Measurements from ENCODE around the gene ICE1.
"Not testable (repeated sequence)": the region's sequence is repeated elsewhere in the genome, so short reads cannot be mapped to it uniquely, and the experiment has no call there.

The ICE1 gene

GRCh38 chr5:5492087-5492933 lies 69.8 kb downstream of the ICE1 start:
- DNase-seq: peak; percentile 33 to 70

DNA sequence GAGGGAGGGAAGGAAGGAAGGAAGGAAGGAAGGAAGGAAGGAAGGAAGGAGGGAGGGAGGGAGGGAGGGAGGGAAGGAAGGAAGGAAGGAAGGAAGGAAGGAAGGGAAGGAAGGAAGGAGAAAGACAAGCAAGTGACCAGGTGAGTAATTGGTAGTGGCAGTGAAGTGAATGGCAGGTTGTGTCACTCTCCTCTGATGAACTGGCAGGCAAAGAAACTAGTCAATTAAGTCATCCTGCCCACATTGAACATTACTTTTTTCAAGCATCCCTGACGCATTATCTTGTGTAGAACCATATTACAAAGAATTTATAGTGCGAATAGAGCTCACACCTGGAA lies 70.4 kb downstream of the ICE1 start:
- DNase-seq: not testable (repeated sequence)

- DNase-seq: peak; percentile 88 to 90
Observed at GRCh38 chr5:5494489-5495402, 72.3 kb downstream of the ICE1 start.

DNA sequence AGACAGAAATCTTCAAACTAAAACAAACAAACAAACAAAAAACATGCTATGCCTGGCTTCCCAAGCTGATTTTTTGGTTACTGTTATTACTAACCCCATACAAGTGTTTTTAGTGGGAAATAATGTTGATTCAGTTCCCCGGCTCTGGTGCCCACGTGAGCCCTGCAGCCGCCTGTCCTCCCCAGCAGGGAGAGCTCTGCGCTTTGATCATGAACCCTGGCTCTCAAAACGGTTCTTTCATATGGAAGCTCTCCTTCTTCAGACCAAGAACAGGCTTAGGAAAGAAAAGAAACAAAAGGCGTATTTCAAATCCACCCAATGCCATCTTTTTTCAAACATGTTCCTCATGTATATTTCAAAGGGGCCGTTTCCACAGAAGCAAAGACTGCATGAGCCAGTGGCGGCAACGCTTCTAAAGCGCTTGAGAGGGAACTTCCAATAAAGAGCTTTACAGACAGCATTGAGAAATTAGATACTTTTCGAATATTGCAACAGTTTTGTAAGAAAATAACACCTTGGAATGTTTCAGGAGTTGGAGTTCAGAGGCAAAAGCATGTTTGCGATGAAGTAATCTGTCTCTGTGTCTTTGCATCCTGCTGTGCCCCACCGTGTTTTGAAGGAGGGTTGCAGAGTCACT lies 74.8 kb downstream of the ICE1 start:
- DNase-seq: peak; percentile 22 to 23

GRCh38 chr5:5499442-5499841 lies 77.0 kb downstream of the ICE1 start:
- DNase-seq: no peak

GRCh38 chr5:5504325-5504724 lies 81.8 kb downstream of the ICE1 start:
- no peak for DNase-seq

GRCh38 chr5:5505815-5506214 lies 83.3 kb downstream of the ICE1 start:
- DNase-seq: no peak

GRCh38 chr5:5508391-5508790 lies 85.9 kb downstream of the ICE1 start:
- no peak for DNase-seq

- no peak for DNase-seq
Observed at GRCh38 chr5:5511904-5512416, 89.5 kb downstream of the ICE1 start.

DNA sequence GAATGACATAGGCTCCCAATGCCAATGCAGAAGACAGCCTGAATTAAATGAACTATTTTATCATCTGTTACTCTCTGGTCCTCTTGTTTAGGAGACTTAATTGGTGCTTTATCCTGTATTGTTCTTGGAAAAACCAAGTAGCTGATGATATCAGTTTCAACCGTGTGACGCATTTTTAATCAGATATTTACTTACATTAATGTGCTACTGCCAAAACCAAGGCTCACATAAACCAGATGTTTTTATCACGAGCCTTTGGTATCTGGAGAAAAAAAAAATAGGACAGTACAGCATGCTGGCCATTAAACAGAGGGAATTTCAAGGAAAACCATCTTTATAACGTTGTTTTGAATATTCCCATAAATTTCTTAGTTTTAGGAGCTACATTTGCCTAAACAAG lies 90.1 kb downstream of the ICE1 start:
- no peak for DNase-seq

DNA sequence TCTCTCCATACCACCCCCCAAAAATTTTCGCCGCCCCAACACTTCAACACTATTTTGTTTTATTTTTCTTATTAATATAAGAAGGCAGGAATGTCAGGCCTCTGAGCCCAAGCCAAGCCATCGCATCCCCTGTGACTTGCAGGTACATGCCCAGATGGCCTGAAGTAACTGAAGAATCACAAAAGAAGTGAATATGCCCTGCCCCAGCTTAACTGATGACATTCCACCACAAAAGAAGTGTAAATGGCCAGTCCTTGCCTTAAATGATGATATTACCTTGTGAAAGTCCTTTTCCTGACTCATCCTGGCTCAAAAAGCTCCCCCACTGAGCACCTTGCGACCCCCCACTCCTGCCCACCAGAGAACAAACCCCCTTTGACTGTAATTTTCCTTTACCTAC lies 98.1 kb downstream of the ICE1 start:
- not testable (repeated sequence) for DNase-seq

- DNase-seq: no peak
Observed at GRCh38 chr5:5521029-5521428, 98.6 kb downstream of the ICE1 start.

DNA sequence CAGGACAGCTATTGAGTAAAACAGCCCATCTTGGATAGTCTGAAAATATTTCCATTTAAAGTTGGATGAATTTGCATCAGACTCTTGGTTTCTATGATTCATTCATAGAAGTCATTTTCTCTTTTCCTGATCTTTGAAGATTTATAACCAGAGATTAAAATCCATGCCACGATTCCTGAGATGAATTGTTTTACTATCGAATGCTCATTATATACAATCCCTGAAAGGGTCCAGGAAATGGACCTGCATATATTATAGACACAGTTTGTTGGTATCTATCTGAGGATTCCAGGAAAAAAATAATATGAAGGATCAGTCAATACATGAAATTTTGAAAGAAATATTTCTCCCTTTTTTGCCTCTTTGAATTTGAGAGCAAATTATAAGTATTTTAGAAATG lies 99.0 kb downstream of the ICE1 start:
- DNase-seq: no peak

- no peak for DNase-seq
Observed at GRCh38 chr5:5522336-5522735, 99.9 kb downstream of the ICE1 start.

DNA sequence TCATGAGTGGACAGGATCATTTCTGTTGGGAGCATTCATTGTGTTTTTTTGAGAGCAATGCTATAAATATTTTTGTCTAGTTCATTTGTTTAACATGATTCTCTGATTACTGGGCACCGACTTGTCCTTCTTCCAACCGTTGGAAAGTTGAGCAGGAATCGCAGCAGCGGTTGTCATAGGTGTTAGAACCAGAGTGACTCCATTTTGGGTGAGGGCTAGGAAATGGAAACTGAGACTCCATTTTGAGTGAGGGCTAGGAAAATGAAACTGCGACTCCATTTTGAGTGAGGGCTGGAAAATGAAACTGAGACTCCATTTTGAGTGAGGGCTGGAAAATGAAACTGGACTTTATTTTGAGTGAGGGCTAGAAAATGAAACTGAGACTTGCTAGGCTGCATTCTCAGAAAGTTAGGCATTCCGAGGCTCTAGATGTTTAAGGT lies 100.6 kb downstream of the ICE1 start:
- DNase-seq: peak; percentile 14 to 76

- DNase-seq: no peak
Observed at GRCh38 chr5:5524327-5524726, 101.8 kb downstream of the ICE1 start.

GRCh38 chr5:5531371-5531770 lies 108.9 kb downstream of the ICE1 start:
- no peak for DNase-seq

GRCh38 chr5:5532306-5533076 lies 110.0 kb downstream of the ICE1 start:
- no peak for DNase-seq

DNA sequence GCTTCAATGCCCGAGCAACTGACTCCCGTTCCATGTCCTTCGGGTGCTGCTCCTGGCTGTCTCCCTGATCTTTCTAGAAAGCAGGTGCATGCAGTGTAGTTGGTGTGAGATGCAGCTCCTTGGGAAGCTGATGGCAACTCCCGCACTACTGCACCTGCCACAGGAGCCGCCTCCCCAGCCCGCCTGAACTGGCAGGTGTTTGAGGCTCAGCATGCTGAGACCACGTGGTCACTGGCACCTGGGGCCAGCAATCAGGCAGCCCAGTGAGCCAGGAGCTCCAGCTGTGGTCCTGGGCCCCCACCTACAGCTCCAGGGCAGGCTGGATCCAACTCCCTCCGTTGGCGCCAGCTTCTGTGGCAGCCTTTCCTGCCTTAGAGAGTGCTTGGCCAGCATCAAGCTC lies 111.5 kb downstream of the ICE1 start:
- DNase-seq: no peak

DNA sequence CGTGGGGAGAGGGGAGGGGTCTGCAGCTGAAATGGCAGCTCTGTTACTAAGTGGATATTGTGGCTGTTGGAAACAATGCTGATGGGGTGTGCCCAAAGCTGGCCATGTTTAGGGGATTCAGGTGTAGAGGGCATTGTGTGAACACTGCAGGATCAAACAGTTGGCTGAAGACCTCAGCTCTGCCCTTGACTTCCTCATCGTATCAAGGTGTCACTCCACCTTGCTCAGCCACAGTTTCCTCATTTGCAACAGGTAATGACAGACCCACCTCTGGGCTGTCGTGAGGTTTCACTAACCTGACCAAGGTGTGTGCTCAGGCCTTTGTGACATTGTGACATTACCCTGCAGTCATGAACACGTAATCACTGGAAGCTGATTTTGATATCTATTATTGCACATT lies 111.9 kb downstream of the ICE1 start:
- DNase-seq: no peak

DNA sequence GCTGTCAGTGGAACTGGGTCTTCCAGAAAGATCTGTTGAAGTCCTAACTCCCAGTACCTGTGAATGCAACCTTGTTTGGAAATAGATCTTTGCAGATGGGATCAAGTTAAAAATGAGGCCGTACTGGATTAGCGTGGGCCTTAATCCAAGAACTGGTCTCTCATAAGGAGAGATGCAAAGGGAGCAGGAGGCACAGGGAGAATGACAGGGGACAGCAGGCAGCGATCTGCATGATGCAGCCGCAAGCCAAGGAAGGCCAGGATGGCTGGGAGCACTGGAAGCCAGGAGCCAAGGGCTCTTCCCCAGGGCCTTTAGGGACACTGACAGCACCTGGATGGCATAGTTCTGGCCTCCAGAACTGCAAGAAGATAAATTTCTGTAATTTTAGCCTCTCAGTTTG lies 114.4 kb downstream of the ICE1 start:
- no peak for DNase-seq

DNA sequence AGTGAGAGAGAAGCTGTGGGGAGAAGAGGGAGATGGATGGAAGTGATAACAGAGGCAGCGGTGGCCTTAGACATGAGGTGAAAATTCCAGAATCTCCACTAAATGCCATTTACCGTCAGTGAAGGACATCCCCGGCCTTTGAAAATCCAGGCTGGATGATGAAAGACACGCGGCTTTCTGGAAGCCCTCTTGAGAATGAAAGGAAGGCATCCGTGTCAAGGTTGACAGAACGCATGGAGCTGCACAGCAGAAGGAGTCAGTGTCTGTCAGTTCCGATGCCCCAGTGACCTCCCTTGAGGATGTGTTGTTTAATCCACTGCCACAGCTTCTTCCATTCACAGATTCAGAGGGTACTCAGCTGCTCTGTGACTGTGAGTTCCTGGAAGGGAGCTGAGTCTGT lies 114.9 kb downstream of the ICE1 start:
- DNase-seq: no peak

- no peak for DNase-seq
Observed at GRCh38 chr5:5539590-5539989, 117.1 kb downstream of the ICE1 start.

Data from CD4-positive, alpha-beta T cell treated with Interleukin-1 beta for 1 hour (primary cell).